ENCODE measurements around the gene LONP2.
"Not testable (repeated sequence)": the region's sequence is repeated elsewhere in the genome, so short reads cannot be mapped to it uniquely, and the experiment has no call there.

Gene LONP2

DNA sequence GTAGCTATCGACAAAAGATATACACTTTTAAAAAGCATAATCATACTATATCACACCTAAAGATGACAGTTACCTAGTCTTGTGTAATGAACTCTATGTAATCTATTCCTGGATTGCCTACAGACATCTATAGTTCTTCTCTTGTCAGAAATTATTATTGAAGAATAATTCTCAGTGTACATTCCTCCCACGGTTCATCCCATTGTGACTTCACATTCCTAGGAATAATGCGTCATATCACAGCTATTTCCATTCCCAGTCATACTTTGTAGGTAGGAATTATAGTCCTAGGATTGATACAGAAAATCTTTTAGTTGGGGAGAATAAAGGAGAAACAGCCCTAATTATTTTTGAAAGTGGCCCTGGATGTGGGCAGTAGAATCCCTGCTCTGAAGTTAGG is 47.2 kb downstream of the LONP2 start:
- peak; percentile 12 for DNase-seq (ENCODE audit: low spot score)

DNA sequence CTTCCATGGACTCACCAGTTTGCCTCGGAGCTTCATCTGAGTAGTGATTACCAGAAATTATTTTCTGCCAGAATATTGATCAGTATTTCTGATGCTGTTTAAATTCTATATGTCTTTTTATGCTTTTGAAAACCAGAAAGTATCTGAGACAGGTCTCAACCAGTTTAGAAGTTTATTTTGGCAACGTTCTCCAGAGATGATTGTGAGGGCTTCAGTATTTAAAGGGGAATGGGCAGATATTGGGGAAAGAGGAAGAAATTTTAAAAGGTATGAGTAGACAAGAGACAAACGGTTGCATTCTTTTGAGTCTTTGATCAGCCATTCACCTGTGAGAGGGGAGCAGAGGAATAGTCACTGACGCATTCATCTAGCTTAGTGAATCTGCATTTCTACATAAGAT is 47.7 kb downstream of the LONP2 start:
- no peak for DNase-seq (ENCODE audit: low spot score)

DNA sequence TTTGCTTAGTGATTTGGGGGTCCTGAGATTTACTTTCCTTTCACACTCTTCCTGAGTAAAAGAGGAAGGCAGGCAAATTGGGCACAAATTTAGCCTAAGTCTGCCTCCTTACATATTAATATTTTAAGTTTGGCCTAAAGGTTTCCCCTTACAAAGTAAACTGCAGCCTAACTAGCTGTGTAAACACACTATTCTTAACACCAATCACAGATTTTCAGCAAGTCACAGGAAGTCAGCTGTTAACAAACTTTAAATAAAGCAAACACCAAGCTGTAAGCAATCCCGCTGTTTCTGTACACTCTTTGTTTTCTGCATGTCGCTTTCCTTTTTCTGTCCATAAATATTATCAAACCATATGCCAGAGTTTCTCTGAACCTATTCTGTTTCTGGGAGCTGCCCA is 48.4 kb downstream of the LONP2 start:
- DNase-seq (ENCODE audit: low spot score), result no peak

DNA sequence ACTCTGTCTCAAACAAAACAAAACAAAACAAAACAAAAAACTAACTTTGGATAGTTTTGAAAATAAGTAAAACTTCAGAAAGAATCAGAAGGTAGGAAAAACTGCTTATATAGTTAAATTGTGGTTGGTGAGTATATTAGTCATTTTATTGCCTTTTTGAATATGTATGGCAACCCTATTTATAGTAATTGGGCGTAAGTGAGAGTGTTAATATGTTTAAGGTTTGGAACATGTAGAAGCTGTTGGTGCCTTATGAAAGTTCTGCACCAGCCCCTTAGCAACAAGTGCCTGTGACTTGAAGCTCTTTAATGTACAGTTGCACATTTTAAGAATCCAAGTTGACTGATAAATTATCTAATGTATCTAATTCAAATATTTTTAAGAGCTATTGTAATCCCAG is 50.6 kb downstream of the LONP2 start:
- DNase-seq (ENCODE audit: low spot score), result no peak

DNA sequence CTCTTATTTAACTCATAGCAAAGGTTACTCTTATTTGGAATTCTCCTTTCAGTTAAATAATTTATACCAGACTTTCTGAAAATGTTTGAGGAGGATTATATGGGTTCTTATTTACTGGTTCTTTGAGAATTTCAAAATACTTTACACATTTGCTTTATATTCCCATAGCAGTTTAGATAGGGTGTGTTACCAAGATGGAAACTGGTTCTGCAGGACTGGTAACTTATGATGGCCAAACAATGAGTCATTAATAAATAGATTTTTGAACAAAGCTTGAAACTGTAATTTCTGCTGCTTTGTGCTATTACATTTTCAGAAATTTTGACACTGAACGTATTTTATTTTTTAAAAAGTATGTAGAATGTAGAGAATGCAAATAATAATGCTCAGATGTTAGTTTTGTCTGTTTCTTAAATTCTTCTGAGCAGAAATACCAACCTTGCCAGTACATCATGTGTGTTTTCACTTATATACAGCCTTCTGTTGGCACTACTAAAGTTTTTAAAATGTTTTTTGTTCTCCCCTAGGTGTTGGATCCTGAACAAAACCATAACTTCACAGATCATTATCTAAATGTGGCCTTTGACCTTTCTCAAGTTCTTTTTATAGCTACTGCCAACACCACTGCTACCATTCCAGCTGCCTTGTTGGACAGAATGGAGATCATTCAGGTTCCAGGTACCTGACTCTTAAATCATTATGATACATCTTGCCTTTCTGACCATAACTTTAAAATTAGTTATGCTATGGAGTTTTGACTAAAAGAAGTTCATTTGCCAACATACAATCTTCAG is 51.6 kb downstream of the LONP2 start:
- DNase-seq (ENCODE audit: low spot score), result no peak

DNA sequence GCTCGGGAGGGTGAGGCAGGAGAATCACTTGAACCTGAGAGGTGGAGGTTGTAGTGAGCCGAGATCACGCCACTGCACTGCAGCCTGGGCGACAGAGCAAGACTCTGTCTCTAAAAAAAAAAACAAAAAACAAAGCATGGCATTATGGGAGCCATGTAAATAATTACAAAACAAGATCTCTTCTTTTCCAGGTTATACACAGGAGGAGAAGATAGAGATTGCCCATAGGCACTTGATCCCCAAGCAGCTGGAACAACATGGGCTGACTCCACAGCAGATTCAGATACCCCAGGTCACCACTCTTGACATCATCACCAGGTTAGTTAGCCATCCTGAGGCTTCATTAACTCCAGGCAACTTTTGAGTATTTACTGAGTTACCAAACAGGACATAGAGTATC is 55.4 kb downstream of the LONP2 start:
- no peak for DNase-seq (ENCODE audit: low spot score)

DNA sequence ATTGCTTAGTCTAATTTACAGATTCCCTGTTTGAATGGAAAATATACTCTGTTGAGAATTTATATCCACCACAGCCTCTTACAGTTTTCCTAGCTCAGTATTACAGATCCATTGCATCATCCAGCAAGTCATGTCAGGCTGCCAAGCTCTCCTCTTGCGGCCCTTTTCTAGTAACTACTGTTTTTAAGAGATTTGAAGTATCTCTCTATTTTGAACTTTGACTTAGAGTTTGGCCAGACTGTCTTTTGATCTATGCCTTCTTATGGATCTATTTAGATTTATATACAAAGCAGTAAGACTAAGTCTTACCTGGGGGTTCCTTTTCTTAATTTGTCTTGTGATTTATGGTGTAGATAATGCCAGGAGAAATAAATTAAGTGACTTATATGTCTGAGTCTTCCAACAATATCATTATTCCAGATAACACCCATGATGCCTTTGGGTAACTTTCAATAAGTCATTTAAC is 56.3 kb downstream of the LONP2 start:
- peak; percentile 23 for DNase-seq (ENCODE audit: low spot score)

DNA sequence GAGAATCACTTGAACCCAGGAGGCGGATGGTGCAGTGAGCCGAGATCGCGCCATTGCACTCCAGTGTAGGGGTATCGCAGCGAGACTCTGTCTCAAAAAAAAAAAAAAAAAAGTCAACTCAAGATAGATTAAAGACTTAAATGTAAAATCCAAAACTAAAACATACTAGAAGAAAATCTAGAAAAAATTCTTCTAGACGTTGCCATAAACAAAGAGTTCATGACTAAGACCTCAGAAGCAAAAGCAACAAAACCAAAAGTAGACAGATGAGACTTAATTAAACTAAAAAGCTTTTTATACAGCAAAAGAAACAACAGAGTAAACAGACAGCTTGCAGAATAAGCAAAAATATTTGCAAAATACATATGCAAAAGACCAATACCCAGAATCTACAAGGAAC is 64.4 kb downstream of the LONP2 start:
- no peak for DNase-seq (ENCODE audit: low spot score)

DNA sequence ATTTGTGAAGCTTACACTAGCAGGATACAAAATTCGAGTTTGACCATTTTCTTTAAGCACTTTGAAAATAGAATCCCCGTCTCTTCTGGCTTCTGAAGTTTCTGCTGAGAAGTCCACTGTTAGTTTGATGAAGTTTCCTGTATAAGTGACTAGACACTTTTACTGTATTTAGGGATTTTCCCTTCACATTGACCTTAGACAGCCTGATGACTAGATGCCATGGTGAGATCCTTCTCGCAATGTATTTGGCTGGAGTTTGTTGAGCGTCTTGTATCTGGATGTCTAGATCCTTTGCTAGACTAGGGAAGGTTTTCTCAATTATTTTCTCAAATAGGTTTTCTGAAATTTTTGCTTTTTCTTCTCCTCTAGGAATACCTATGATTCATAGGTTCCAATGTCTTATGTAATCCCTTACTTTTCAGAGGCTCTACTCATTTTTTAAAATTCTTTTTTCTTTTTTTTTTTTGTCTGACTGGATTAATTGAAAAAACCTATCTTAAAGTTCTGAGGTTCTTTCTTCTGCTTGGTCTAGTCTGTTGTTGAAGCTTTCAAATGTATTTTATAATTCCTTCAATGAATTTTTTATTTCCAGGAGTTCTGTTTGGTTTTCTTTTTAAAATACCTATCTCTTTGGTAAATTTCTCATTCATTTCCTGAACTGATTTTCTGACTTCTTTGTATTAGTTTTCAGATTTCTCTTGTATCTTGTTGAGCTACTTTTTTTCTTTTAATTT is 67.0 kb downstream of the LONP2 start:
- no peak for DNase-seq (ENCODE audit: low spot score)

DNA sequence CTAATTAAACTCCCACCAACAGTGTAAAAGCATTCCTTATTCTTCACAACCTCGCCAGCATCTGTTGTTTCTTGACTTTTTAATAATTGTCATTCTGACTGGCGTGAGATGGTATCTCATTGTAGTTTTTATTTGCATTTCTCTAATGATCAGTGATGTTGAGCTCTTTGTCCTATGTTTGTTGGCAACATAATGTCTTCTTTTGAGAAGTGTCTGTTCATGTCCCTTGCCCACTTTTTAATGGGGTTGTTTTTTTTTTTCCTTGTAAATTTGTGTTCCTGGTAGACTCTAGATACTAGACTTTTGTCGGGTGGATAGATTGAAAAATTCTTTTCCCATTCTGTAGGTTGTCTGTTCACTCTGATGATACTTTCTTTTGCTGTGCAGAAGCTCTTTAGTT is 69.8 kb downstream of the LONP2 start:
- not testable (repeated sequence) for DNase-seq (ENCODE audit: low spot score)

DNA sequence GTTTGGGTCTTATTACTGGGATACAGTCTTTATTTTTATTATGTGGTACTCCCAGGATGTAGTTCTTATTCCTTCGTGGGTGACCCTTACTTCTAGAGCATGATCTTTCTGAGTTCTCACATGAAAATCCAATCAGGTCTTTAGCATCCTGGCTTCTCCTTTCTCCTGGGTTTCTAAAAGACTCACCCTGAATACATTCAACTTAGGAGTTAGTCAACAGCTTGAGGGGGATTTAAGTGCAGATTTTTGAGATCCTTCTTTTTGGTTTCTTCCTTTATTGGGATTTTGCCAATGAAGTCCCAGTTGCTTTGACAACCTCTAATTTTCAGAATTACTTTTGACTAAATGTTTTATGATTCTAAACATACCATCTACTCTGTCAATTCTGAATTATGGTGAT is 72.9 kb downstream of the LONP2 start:
- DNase-seq (ENCODE audit: low spot score), result no peak

DNA sequence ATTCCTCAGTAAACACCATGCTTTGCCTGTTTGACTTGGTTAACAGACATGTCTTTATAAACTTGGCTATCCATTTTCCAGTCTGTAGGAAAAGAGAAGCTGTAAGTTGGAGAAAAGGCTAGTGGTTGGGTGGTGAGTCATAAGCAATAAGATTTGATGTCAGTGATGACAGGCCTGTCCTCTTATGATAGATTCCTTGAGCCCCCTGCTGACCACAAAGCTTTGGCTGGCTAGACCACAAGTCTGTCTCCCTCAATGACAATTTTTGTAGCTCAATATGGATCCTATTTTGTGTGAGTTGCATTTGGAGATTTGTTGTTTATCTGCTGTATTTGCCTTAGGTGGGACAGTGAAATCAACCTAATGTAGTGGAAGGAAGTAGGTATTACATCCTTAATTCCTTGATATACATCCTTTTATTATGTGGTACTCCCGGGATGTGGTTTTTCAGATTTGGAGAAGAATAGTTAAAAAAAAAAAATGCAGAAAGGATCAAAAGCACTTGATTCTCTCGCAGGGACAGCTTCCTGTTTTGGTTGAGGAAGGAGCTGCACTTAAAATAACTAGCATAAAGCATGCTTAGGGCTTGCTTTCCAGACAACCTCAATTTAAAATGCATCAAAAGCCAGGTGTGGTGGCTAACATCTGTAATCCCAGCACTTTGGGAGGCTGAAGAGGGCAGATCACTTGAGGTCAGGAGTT is 73.7 kb downstream of the LONP2 start:
- peak; percentile 16 for DNase-seq (ENCODE audit: low spot score)

DNA sequence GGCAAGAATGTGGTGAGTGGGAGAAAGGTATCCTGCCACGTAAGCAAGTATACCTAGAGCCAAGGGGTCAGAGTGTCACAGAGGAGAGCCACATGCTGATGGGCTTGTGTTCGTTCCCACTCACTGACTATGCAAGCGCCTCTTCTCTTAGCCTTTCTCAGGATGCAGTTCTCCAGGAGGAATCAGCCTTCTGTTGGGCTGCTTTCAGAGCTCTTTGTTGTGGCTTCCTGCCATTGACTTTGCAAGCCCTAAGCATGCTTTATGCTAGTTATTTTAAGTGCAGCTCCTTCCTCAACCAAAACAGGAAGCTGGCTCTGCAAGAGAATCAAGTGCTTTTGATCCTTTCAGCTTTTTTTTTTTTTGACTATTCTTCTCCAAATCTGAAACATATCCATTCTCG is 74.5 kb downstream of the LONP2 start:
- DNase-seq (ENCODE audit: low spot score), result no peak

DNA sequence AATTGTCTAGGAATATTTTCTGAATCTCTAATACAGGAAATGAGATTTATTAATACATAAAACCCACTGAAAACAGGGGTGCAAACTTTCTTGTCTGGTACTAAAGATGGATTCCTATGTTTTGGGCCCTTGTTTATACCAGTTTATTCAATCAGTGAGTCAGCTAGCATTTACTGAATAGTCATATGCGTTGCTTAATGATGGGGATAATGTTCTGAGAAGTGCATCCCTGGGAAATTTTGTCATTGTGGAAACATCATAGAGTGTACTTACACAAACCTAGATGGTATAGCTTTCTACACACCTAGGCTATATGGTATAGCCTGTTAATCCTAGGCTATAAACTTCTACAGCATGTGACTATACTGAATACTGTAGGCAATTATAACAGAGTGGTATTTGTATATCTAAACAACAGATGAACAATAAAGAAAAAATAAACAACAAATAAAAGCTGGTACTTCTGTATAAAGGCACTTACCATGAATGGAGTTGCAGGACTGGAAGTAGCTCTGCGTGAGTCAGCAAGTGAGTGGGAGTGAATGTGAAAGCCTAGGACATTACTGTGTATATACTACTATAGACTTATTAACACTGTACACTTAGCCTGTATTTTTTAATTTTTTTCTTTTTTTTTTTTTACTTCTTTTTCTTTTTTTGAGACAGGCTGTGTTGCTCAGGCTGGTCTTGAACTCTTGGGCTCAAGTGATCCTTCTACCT is 77.4 kb downstream of the LONP2 start:
- DNase-seq (ENCODE audit: low spot score), result no peak

DNA sequence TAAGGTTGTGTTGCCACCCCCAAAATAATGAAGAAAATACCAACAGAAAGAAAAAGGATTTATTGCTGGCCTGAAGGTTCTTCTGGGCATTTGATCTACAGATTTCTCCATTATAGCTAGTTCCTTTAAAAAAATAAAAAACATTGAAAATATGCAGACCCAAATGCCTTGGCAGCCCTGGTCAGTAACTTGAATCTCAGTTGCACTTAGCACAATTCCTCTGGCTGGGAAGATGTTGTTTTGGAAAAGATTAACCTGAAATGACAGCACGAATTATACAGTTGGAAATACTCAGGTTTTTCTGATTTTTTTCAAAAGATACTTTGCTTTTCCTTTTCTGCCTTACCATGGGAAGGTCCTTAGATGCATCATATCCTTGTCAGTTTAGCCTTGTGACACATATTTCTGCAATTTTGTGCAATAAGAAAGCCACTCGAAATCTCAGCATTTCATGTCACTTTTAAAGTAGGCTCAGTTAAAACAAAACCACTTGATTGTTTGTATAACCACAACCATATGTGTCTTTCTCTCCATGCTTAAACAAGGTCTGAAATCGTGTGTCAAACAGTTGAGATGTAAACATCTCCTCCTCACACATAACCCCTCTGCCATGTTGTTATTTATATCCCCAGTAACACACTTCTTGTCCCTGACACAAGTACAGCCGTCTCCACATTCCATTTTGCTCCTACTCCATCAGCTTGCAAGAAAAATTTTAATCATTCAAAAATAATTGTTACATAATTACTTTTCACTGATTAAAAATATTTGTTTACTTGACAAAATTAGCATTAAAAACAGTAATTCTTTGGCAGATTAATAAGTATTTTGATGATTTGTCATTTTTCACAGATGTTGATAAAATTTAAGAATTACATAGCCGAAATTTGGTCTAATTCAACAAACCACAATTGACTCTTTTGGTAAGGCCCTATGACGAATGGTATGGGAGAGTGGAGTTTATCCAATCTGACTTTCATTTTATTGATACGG is 80.0 kb downstream of the LONP2 start:
- no peak for DNase-seq (ENCODE audit: low spot score)

DNA sequence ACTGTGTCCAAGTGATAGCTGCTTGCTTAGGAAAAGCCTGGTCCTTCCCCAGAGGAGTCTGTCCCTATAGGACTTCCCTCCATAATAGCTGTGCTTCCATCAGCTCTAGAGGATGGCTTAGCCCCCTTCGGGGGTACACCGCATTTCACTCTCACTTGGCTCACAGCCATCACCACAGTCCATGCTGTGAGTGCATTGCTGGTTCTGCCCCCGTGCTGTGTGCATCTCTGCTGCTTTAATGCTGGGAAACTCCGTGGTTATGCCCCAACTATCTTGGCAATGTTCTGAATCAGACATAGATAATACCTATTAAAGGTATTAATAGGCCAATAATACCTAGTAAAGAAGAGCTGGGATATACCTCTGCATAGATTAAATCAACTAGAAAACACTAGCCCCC is 82.8 kb downstream of the LONP2 start:
- no peak for DNase-seq (ENCODE audit: low spot score)

DNA sequence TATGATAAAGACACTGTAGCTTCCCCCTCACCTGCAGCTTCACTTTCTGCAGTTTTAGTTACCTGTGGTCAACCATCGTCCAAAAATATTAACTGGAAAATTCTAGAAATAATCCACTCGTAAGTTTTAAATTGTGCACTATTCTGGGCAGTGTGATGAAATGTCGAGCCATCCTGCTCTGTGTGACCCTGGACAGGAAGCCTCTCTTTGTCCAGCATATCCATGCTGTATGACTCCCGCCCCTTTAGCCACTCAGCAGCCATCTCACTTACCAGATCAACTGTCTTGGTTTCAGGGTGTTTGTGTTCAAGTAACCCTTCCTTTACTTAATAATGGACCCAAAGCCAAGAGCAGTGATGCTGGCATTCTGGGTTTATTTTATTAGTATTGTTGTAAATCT is 85.0 kb downstream of the LONP2 start:
- DNase-seq (ENCODE audit: low spot score), result no peak

DNA sequence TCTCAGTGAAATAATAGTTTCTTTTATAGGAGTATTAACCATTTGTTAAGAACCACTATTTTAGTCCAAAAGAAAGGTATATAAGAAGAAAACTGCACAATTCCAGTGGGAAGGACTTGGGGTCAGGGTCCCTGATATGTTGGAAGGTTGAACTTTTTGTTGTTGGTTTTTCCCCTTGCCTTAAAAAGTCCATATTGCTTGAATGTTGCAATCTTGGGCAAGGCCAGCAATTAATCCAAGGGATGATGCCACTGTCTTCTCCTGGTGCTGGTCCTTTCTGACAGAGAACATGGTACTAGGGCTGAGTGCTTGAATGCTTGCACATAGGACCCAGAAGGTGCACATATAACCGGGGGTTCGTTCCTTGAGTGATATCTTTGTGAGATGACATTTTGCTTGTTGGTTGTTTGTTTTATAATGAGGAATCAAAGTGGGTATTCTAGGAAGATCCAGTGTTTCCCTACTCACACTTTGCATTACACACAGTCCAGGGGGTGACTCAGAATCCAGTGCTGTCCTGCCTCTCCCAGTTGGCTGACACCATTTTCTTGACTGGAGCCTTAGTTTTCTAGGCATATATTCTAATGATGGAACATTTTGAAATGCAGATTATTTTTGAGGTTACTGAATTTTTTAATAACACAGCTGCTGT is 86.2 kb downstream of the LONP2 start:
- DNase-seq (ENCODE audit: low spot score), result no peak

DNA sequence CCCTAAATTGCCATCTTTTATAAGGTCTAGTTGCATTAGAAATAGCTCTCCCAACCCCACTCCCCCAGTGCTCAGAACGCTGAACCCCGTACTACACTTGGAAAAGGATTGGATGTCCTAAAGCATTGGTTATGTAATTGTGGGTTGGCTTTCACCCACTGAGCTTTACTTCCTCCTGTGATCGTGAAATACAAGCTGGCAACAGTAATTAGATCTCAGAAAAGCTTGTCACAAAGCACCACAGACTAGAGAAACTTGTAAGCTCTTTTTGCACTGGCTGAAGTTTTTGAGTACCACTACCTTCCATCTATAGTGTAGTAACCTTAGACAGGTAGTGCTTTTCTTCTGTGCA is 86.7 kb downstream of the LONP2 start:
- no peak for DNase-seq (ENCODE audit: low spot score)

DNA sequence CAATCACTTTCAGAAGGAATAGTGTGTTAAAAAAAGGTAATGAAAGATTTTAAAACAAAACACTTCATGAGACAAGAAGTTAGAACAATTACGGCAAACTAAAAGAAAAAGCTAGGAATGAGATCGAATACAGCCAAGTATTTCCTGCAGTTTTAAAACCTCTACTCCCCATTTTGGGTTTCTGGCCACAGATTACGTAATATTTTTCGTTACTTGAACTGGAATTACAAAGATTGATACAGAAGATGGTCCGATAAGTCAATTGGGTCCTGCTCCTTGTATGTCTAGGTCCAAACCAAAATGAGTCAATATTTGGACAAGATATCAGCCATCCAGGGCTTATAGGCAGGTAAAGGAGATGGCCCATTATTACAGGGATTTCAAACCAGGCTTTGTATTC is 88.9 kb downstream of the LONP2 start:
- no peak for DNase-seq (ENCODE audit: low spot score)

DNA sequence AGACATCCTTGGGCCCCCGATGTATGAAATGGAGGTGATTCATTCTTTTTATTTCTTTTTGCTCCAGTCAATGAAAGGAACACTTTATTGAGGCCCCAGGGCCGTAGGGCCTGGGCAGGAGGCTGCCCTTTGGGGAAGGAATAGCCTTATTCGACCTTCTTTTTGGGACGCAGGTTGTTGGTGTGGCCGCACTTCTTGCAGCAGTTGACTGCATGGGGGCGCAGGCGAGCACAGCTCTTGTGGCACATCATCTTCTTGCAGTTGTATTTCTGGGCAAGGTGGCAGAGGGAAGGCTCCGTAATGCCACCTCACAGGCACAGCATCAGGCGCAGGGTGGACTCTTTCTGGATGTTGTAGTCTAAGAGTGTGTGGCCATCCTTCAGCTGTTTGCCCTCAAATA is 90.2 kb downstream of the LONP2 start:
- DNase-seq (ENCODE audit: low spot score), result no peak

Data from hepatic stellate cell (primary cell).